Trophoblast cell (in vitro differentiated cells and primary cell): ENCODE measurements around the gene OR2S2.

Experiments used
- DNase-seq, 2 donors: peaks; one replicate each; pipeline ENCODE4 v3.0.0-alpha.2; 2016
- H2AFZ ChIP-seq: 2 replicates; pipeline ENCODE4 v1.6.1; 2013; ENCODE audit warnings: low read length, moderate library complexity, mild to moderate bottlenecking; ENCODE audit not compliant: insufficient read depth, poor library complexity
- H2AK5ac ChIP-seq: 2 replicates; pipeline ENCODE4 v1.6.1; 2013; ENCODE audit warnings: mild to moderate bottlenecking, low read length
- H2BK120ac ChIP-seq: 2 replicates; pipeline ENCODE4 v1.6.1; 2013; ENCODE audit warnings: low read length, mild to moderate bottlenecking, moderate library complexity; ENCODE audit not compliant: insufficient read depth, poor library complexity
- H2BK12ac ChIP-seq: 2 replicates; pipeline ENCODE4 v1.6.1; 2013; ENCODE audit warnings: mild to moderate bottlenecking, low read length, moderate library complexity
- H2BK5ac ChIP-seq: 2 replicates; pipeline ENCODE4 v1.6.1; 2013; ENCODE audit warnings: low read length, low read depth, moderate library complexity, mild to moderate bottlenecking; ENCODE audit not compliant: poor library complexity
- H3K14ac ChIP-seq: 2 replicates; pipeline ENCODE4 v1.6.1; 2013; ENCODE audit warnings: mild to moderate bottlenecking, low read length
- H3K18ac ChIP-seq: 2 replicates; pipeline ENCODE4 v1.6.1; 2013; ENCODE audit warnings: mild to moderate bottlenecking, low read length
- H3K23ac ChIP-seq: 2 replicates; pipeline ENCODE4 v1.6.1; 2013; ENCODE audit warnings: low read length
- H3K27ac ChIP-seq: 2 replicates; pipeline ENCODE4 v1.5.1; 2013; ENCODE audit warnings: low read depth, mild to moderate bottlenecking, inconsistent platforms, low read length, moderate library complexity
- H3K27me3 ChIP-seq: 2 replicates; pipeline ENCODE4 v1.6.1; 2013; ENCODE audit warnings: inconsistent platforms, mild to moderate bottlenecking, low read length, moderate library complexity; ENCODE audit not compliant: insufficient read depth
- H3K36me3 ChIP-seq, 2 experiments: 1 replicate in 1 of 2; 2 replicates in 1 of 2; pipeline ENCODE4 v1.6.1; 2013; ENCODE audit warnings: low read length in 2 of 2, mild to moderate bottlenecking in 2 of 2, moderate library complexity in 1 of 2; ENCODE audit not compliant: insufficient read depth in 2 of 2, control insufficient read depth in 1 of 2
- H3K4ac ChIP-seq: 2 replicates; pipeline ENCODE4 v1.6.1; 2013; ENCODE audit warnings: low read depth, mild to moderate bottlenecking, low read length, moderate library complexity
- H3K4me1 ChIP-seq, 2 experiments: 1 replicate in 1 of 2; 2 replicates in 1 of 2; pipeline ENCODE4 v1.6.1; 2013; ENCODE audit warnings: low read length in 2 of 2, mild to moderate bottlenecking in 2 of 2, moderate library complexity in 1 of 2; ENCODE audit not compliant: insufficient read depth in 2 of 2, control insufficient read depth in 1 of 2
- H3K4me2 ChIP-seq: 2 replicates; pipeline ENCODE4 v1.6.1; 2013; ENCODE audit warnings: inconsistent platforms, mild to moderate bottlenecking, low read length, moderate library complexity
- H3K4me3 ChIP-seq: 2 replicates; pipeline ENCODE4 v1.5.1; 2013; ENCODE audit warnings: mild to moderate bottlenecking, low read depth, low read length, inconsistent platforms
- H3K79me1 ChIP-seq: one replicate; pipeline ENCODE4 v1.6.1; 2013; ENCODE audit warnings: low read length
- H3K79me2 ChIP-seq: 2 replicates; pipeline ENCODE4 v1.6.1; 2013; ENCODE audit warnings: low read length, mild to moderate bottlenecking; ENCODE audit not compliant: control insufficient read depth, insufficient read depth, poor library complexity
- H3K9ac ChIP-seq: 2 replicates; pipeline ENCODE4 v1.6.1; 2013; ENCODE audit warnings: mild to moderate bottlenecking, low read length
- H3K9me3 ChIP-seq: 2 replicates; pipeline ENCODE4 v1.6.1; 2013; ENCODE audit warnings: low read depth, mild to moderate bottlenecking, control low read depth, inconsistent platforms, low read length; ENCODE audit not compliant: insufficient read depth
- H4K12ac ChIP-seq: 2 replicates; pipeline ENCODE4 v1.6.1; 2013; ENCODE audit warnings: low read depth, mild to moderate bottlenecking, low read length, moderate library complexity
- H4K8ac ChIP-seq: 2 replicates; pipeline ENCODE4 v1.6.1; 2013; ENCODE audit warnings: low read depth, mild to moderate bottlenecking, low read length, moderate library complexity
- H4K91ac ChIP-seq: one replicate; pipeline ENCODE4 v1.6.1; 2013; ENCODE audit warnings: low read depth, mild to moderate bottlenecking, low read length, moderate library complexity
- WGBS: extraction: QIAGEN DNeasy Blood & Tissue Kit; methylation state at CpG from one replicate; pipeline ENCODE4 v1.1.7; 2013; ENCODE audit warnings: missing lambda C conversion rate; ENCODE audit not compliant: insufficient read length, insufficient coverage; ENCODE audit errors: extremely low coverage; 5-methylcytosine and 5-hydroxymethylcytosine counted together

The OR2S2 gene

GRCh38 chr9:35908504-35909125 lies 49.3 kb downstream of the OR2S2 start:
- H3K9ac ChIP-seq = no peak overlapping the region
- WGBS = no CpG with 5 or more reads among the region's 9 CpGs
- H3K79me1 ChIP-seq = peaks cover 23% of the 10 kb centered on the region

GRCh38 chr9:35907711-35908503 lies 50.0 kb downstream of the OR2S2 start:
- peak overlapping the region; percentile 53 for H2AFZ ChIP-seq
- peak overlapping the region; percentile 59 for H4K8ac ChIP-seq
- peak overlapping the region; percentile 67 for H2BK12ac ChIP-seq
- no peaks in the 10 kb centered on the region for H3K9me3 ChIP-seq
- no peak overlapping the region for H3K23ac ChIP-seq
- no peaks in the 10 kb centered on the region for H3K27me3 ChIP-seq
- H4K12ac ChIP-seq = peak overlapping the region; percentile 28
- H3K36me3 ChIP-seq = no peaks in the 10 kb centered on the region
- H2BK120ac ChIP-seq = peak overlapping the region; percentile 45
- H3K4me3 ChIP-seq = no peak overlapping the region
- peak overlapping the region; percentile 78 for H3K27ac ChIP-seq
- peak overlapping the region; percentile 16 for H3K18ac ChIP-seq
- H3K4me2 ChIP-seq = peak overlapping the region; percentile 38
- H3K4ac ChIP-seq = peak overlapping the region; percentile 13
- H3K14ac ChIP-seq = peak overlapping the region; percentile 36
- no CpG with 5 or more reads among the region's 13 CpGs for WGBS
- H3K4me1 ChIP-seq = peaks cover 42 to 56% of the 10 kb centered on the region in 2 experiments
- H3K79me2 ChIP-seq = peaks cover 3% of the 10 kb centered on the region
- peak; percentile 25 to 53 for DNase-seq
- peak overlapping the region; percentile 18 for H2AK5ac ChIP-seq
- H4K91ac ChIP-seq = peak overlapping the region; percentile 70
- H2BK5ac ChIP-seq = peak overlapping the region; percentile 50
- peaks cover 23% of the 10 kb centered on the region for H3K79me1 ChIP-seq
- H3K9ac ChIP-seq = no peak overlapping the region

More at GRCh38 chr9:35908504-35909125, 49.3 kb downstream of the OR2S2 start:
- Histone ChIP-seq H4K8ac (peak overlapping the region; percentile 59), H2BK120ac (peak overlapping the region; percentile 45), H3K18ac (peak overlapping the region; percentile 27), H2AK5ac (peak overlapping the region; percentile 51), H2AFZ (peak overlapping the region; percentile 53), H2BK12ac (peak overlapping the region; percentile 67), H4K12ac (no peak overlapping the region), H3K4ac (no peak overlapping the region), H3K23ac (no peak overlapping the region), H3K79me2 (peaks cover 3% of the 10 kb centered on the region), H4K91ac (peak overlapping the region; percentile 67), H3K27ac (peak overlapping the region; percentile 78), H3K4me2 (peak overlapping the region; percentile 38), H3K14ac (peak overlapping the region; percentile 68), H2BK5ac (peak overlapping the region; percentile 47), H3K4me1 (peaks cover 42 to 56% of the 10 kb centered on the region in 2 experiments), H3K36me3 (no peaks in the 10 kb centered on the region), H3K27me3 (no peaks in the 10 kb centered on the region), H3K4me3 (no peak overlapping the region), H3K9me3 (no peaks in the 10 kb centered on the region)
- DNase-seq = no peak
